H1 (cell line): Measurements from ENCODE around the gene TMEM272. TPM values are rescaled to one million over a fixed set of nuclear protein-coding genes. Genes with fewer than 3 reads are reported as not detected.
A peak's percentile ranks its signal among the peaks of the same experiment; 100 is the strongest.

Experiments
- CTCF ChIA-PET: fragments of 300-600 bp; sonication (Branson Sonifier 250); formaldehyde crosslinking; loops from one replicate; lab custom pipeline; 2021; ENCODE audit not compliant: partially characterized antibody; lab: Charles Lee
- POLR2A ChIA-PET: fragments of 300-600 bp; sonication (Branson Sonifier 250); formaldehyde crosslinking; loops from one replicate; lab custom pipeline; 2021; ENCODE audit warnings: inconsistent platforms; ENCODE audit not compliant: partially characterized antibody; lab: Charles Lee
- DNase-seq, 2 experiments: peaks; one replicate each; pipeline versions ENCODE4 v3.0.0 to v3.0.0-alpha.2; 2010 to 2022; ENCODE audit warnings: low spot score in 2 of 2, low read depth in 1 of 2, mixed read lengths in 1 of 2
- FAIRE-seq: peaks from 2 replicates; lab custom pipeline; 2011; peaks lifted over from hg19 to GRCh38; lab: Jason Lieb, UNC
- H2AFZ ChIP-seq: 2 replicates; pipeline ENCODE4 v1.8.1; 2012; ENCODE audit warnings: low read length, inconsistent platforms
- H2AK5ac ChIP-seq: 2 replicates; pipeline ENCODE4 v1.6.1; 2013; ENCODE audit warnings: low read depth, low read length
- H2BK120ac ChIP-seq: replicated peaks from 2 replicates; pipeline ENCODE3; 2013; ENCODE audit warnings: low read depth, low read length, inconsistent platforms
- H2BK12ac ChIP-seq: 2 replicates; pipeline ENCODE4 v1.6.1; 2013; ENCODE audit warnings: low read depth, low read length
- H2BK15ac ChIP-seq: 2 replicates; pipeline ENCODE4 v1.6.1; 2013; ENCODE audit warnings: low read length
- H2BK20ac ChIP-seq: 2 replicates; pipeline ENCODE4 v1.6.1; 2013; ENCODE audit warnings: low read length
- H2BK5ac ChIP-seq: 2 replicates; pipeline ENCODE4 v1.6.1; 2013; ENCODE audit warnings: low read depth, low read length
- H3K14ac ChIP-seq: 2 replicates; pipeline ENCODE4 v1.6.1; 2013; ENCODE audit warnings: inconsistent platforms; ENCODE audit not compliant: insufficient read length
- H3K18ac ChIP-seq: 2 replicates; pipeline ENCODE4 v1.6.1; 2013; ENCODE audit warnings: low read length; ENCODE audit errors: extremely low read depth
- H3K23ac ChIP-seq: 2 replicates; pipeline ENCODE4 v1.6.1; 2013; ENCODE audit warnings: inconsistent platforms; ENCODE audit not compliant: insufficient read length
- H3K23me2 ChIP-seq: 2 replicates; pipeline ENCODE4 v1.6.1; 2013; ENCODE audit warnings: low read depth, low read length
- H3K27ac ChIP-seq: 2 replicates; pipeline ENCODE4 v1.6.1; 2011; ENCODE audit warnings: low read depth, low read length, inconsistent platforms
- H3K27me3 ChIP-seq, 4 experiments: replicated peaks in 1 of 4; 1 replicate in 1 of 4; 2 replicates in 3 of 4; pipeline versions ENCODE4 v1.6.1 to v1.8.1; 2011 to 2013; ENCODE audit warnings: low read length in 3 of 4, mild to moderate bottlenecking in 3 of 4, inconsistent platforms in 2 of 4, mixed read lengths in 2 of 4, moderate library complexity in 1 of 4; ENCODE audit not compliant: control insufficient read depth in 3 of 4, insufficient read depth in 3 of 4; ENCODE audit errors: extremely low read depth in 1 of 4
- H3K36me3 ChIP-seq, 4 experiments: 2 replicates each; pipeline versions ENCODE4 v1.6.1 to v1.8.1; 2011 to 2013; ENCODE audit warnings: mild to moderate bottlenecking in 4 of 4, low read length in 3 of 4, moderate library complexity in 2 of 4, control low read depth in 1 of 4, inconsistent platforms in 1 of 4; ENCODE audit not compliant: insufficient read depth in 4 of 4, control insufficient read depth in 2 of 4
- H3K4ac ChIP-seq: replicated peaks from 2 replicates; pipeline ENCODE3; 2013; ENCODE audit warnings: low read length, low read depth, mixed read lengths, inconsistent platforms; ENCODE audit not compliant: insufficient read length
- H3K4me1 ChIP-seq, 4 experiments: replicated peaks in 1 of 4; 1 replicate in 1 of 4; 2 replicates in 3 of 4; pipeline versions ENCODE4 v1.6.1 to v1.8.1; 2011 to 2013; ENCODE audit warnings: low read length in 3 of 4, inconsistent platforms in 2 of 4, mixed read lengths in 1 of 4; ENCODE audit not compliant: insufficient read depth in 4 of 4, control insufficient read depth in 3 of 4
- H3K4me2 ChIP-seq, 2 experiments: 2 replicates each; pipeline versions ENCODE4 v1.6.1 to v1.8.1; 2011 to 2013; ENCODE audit warnings: low read depth in 2 of 2, low read length in 2 of 2, control low read depth in 1 of 2, inconsistent platforms in 1 of 2, mild to moderate bottlenecking in 1 of 2; ENCODE audit not compliant: insufficient read depth in 1 of 2
- H3K4me3 ChIP-seq, 4 experiments: fragments of 200-600, 300-600 bp in 1 of 4; sonication (generic), shearing (Covaris generic), sonication (Bioruptor Twin) in 1 of 4; 2 replicates each; pipeline versions ENCODE4 v1.5.1 to v1.8.1; 2011 to 2016; ENCODE audit warnings: low read length in 4 of 4, low read depth in 3 of 4, control low read depth in 2 of 4, inconsistent platforms in 2 of 4, mild to moderate bottlenecking in 2 of 4, mixed read lengths in 1 of 4, moderate library complexity in 1 of 4; ENCODE audit not compliant: insufficient read depth in 2 of 4; ENCODE audit errors: extremely low read depth in 1 of 4
- H3K56ac ChIP-seq: replicated peaks from 2 replicates; pipeline ENCODE3; 2013; ENCODE audit warnings: low read depth, mild to moderate bottlenecking, mixed read lengths, low read length, inconsistent platforms; ENCODE audit not compliant: insufficient read length
- H3K79me1 ChIP-seq: 2 replicates; pipeline ENCODE4 v1.6.1; 2013; ENCODE audit warnings: low read depth, low read length, control low read depth
- H3K79me2 ChIP-seq, 2 experiments: 2 replicates each; pipeline versions ENCODE4 v1.6.1 to v1.8.1; 2012 to 2013; ENCODE audit warnings: low read length in 2 of 2, mild to moderate bottlenecking in 2 of 2, inconsistent platforms in 1 of 2; ENCODE audit not compliant: insufficient read depth in 2 of 2, control insufficient read depth in 1 of 2
- H3K9ac ChIP-seq, 4 experiments: replicated peaks in 1 of 4; 1 replicate in 1 of 4; 2 replicates in 3 of 4; pipeline versions ENCODE4 v1.6.1 to v1.8.1; 2011 to 2013; ENCODE audit warnings: low read depth in 3 of 4, low read length in 3 of 4, control low read depth in 2 of 4, mild to moderate bottlenecking in 2 of 4, moderate library complexity in 2 of 4, inconsistent platforms in 1 of 4; ENCODE audit errors: extremely low read depth in 1 of 4
- H3K9me3 ChIP-seq, 2 experiments: 2 replicates each; pipeline versions ENCODE4 v1.6.1 to v1.8.1; 2012 to 2013; ENCODE audit warnings: mild to moderate bottlenecking in 2 of 2, moderate library complexity in 2 of 2, control low read depth in 1 of 2, inconsistent platforms in 1 of 2, low read depth in 1 of 2, low read length in 1 of 2, mixed read lengths in 1 of 2; ENCODE audit not compliant: insufficient read depth in 2 of 2
- H4K20me1 ChIP-seq, 2 experiments: replicated peaks in 1 of 2; 2 replicates each; pipeline versions ENCODE3 to v1.8.1; 2011 to 2013; ENCODE audit warnings: inconsistent platforms in 2 of 2, low read length in 2 of 2, mild to moderate bottlenecking in 1 of 2; ENCODE audit not compliant: insufficient read depth in 2 of 2, control insufficient read depth in 1 of 2
- H4K5ac ChIP-seq: 2 replicates; pipeline ENCODE4 v1.6.1; 2013; ENCODE audit warnings: low read length, low read depth, mixed read lengths, inconsistent platforms; ENCODE audit not compliant: insufficient read length
- H4K8ac ChIP-seq: 2 replicates; pipeline ENCODE4 v1.8.0; 2013; ENCODE audit warnings: mild to moderate bottlenecking, moderate library complexity, low read length, inconsistent platforms; ENCODE audit not compliant: insufficient read depth; ENCODE audit errors: extremely low read depth
- H4K91ac ChIP-seq: replicated peaks from 2 replicates; pipeline ENCODE3; 2013; ENCODE audit warnings: low read length, mixed read lengths, inconsistent platforms; ENCODE audit not compliant: insufficient read length
- BCL11A ChIP-seq, 2 experiments: IDR thresholded peaks; one replicate each; pipeline ENCODE4 v1.6.1; 2011; ENCODE audit warnings: low read depth in 2 of 2, low read length in 2 of 2, mild to moderate bottlenecking in 2 of 2
- CBX8 ChIP-seq: fragments of 300-800, 300-1000 bp; sonication (generic); IDR thresholded peaks from 2 replicates; pipeline ENCODE4 v1.7.1; 2016; ENCODE audit warnings: low read depth, low read length, borderline replicate concordance
- FOSL1 ChIP-seq: IDR thresholded peaks from 2 replicates; pipeline ENCODE4 v1.6.1; 2011; ENCODE audit warnings: mild to moderate bottlenecking, low read depth, low read length, moderate library complexity; ENCODE audit not compliant: insufficient read depth
- SAP30 ChIP-seq: fragments of 300-600 bp; sonication (generic); IDR thresholded peaks from 2 replicates; pipeline ENCODE4 v1.7.1; 2012; ENCODE audit warnings: low read length, moderate library complexity, mild to moderate bottlenecking, inconsistent platforms; ENCODE audit not compliant: insufficient read depth, insufficient replicate concordance
- SP2 ChIP-seq: IDR thresholded peaks from 2 replicates; pipeline ENCODE4 v1.6.1; 2012; ENCODE audit warnings: mild to moderate bottlenecking, low read length, inconsistent platforms
- WGBS, 2 experiments: shearing (Covaris generic) in 1 of 2; methylation state at CpG; one replicate each; pipeline versions ENCODE4 v1.1.6 to v1.1.7; 2013 to 2015; ENCODE audit warnings: low lambda C conversion rate in 2 of 2, mixed read lengths in 2 of 2, inconsistent platforms in 1 of 2, low coverage in 1 of 2, missing lambda C conversion rate in 1 of 2; ENCODE audit not compliant: insufficient replicate concordance in 2 of 2, insufficient coverage in 1 of 2, insufficient read length in 1 of 2; ENCODE audit errors: extremely low coverage in 1 of 2, missing lambda C conversion rate in 1 of 2; 5-methylcytosine and 5-hydroxymethylcytosine counted together
- polyA plus RNA-seq, 7 experiments: library from polyadenylated mRNA; depleted of rRNA in 3 of 7; stranded (reverse) in 5 of 7; unstranded in 2 of 7; fragments of >200 nt in 5 of 7; fragments of 200-250 nt in 2 of 7; gene quantifications; 1 replicate in 5 of 7; 2 replicates in 1 of 7; 4 replicates in 1 of 7; pipeline versions ENCODE4 v1.2.1 to v1.2.3, GENCODE V29; 2011 to 2013; ENCODE audit warnings: missing spikeins in 2 of 7, mixed read lengths in 2 of 7
- total RNA-seq: library from RNA; stranded (reverse); fragmentation: NEBNext Ultra II Directional; extraction: Animal tissue kit (Norgen Biotek cat#: 25700); gene quantifications from 2 replicates; pipeline ENCODE4 v1.2.1, GENCODE V29; 2021

TMEM272 gene
- total and polyA plus RNA-seq, 2 of the 8 experiments (the other 6 are each of a cell fraction or from before 2014, with no cell fraction given), result 0.05 TPM; not detected in 1

DNA sequence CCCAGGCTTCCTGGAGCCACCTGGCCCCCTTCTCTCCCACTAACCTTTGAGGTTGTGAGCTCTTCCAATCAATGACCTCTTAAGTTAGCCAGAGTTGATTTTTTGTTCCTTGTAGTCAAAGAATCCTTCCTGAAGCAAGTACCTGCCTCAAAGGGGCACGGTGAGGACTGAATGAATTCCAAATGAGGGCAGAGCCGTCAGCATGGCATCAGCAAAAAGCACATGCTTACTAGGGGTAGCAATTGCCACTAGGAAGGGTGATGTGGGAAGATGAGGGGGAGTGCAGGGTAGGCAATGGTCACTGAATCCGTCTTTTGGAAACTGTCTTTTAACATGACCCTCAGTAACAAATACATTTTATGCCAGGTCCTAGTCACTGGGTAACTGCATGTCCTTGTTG is 25.4 kb downstream of the TMEM272 start:
- H2BK20ac ChIP-seq, result peak overlapping the region; percentile 55; the same call in 1 of the 2 replicates
- DNase-seq (no peak), FAIRE-seq (no peak)
- H3K4ac ChIP-seq, result no peak overlapping the region
- no peaks in the 10 kb centered on the region for H3K79me2 ChIP-seq
- no peak overlapping the region for H4K91ac ChIP-seq
- ChIA-PET CTCF (interaction anchor here (1.1 to 11.2 kb wide), 8 partner anchors 7 to 308 kb away, joined by 4 to 98 read pairs (median 6); partner anchors contain the start of gene NEK5), POLR2A (no interaction called here)
- peaks cover 0 to 16% (median 7%) of the 10 kb centered on the region in 4 experiments; a peak in 5 of 7 replicates for H3K4me1 ChIP-seq
- H3K23ac ChIP-seq, result no peak overlapping the region
- H3K14ac ChIP-seq, result no peak overlapping the region
- no peak overlapping the region; the same call in 1 of the 2 replicates for H2BK12ac ChIP-seq
- no peaks in the 10 kb centered on the region for H3K79me1 ChIP-seq
- H3K23me2 ChIP-seq, result no peaks in the 10 kb centered on the region
- H3K27ac ChIP-seq, result no peak overlapping the region
- no peak overlapping the region for H4K8ac ChIP-seq
- no peak overlapping the region for H2AFZ ChIP-seq
- no peak overlapping the region for H2BK120ac ChIP-seq
- H2BK15ac ChIP-seq, result peak overlapping the region; percentile 55; the same call in 1 of the 2 replicates
- H3K18ac ChIP-seq, result no peak overlapping the region
- H3K9ac ChIP-seq, result no peak overlapping the region
- TF ChIP-seq SP2 (no peak), BCL11A (IDR thresholded peaks at IDR 0.05; ENCODE audit: low read depth in 2 of 2, low read length in 2 of 2) (no peak), CBX8 (no peak), FOSL1 (no peak), SAP30 (no peak)
- WGBS, 2 experiments, result 88% methylated on average over 3 of the region's 3 CpGs; no CpG with 5 or more reads in 1 of the 2 experiments
- H3K4me2 ChIP-seq, result no peak overlapping the region
- no peak overlapping the region for H3K56ac ChIP-seq
- H3K36me3 ChIP-seq, result no peaks in the 10 kb centered on the region
- H4K20me1 ChIP-seq, result no peaks in the 10 kb centered on the region
- no peaks in the 10 kb centered on the region for H3K9me3 ChIP-seq
- H2AK5ac ChIP-seq, result peak overlapping the region; percentile 71; the same call in 1 of the 2 replicates
- peaks cover 0 to 3% (median 1%) of the 10 kb centered on the region in 4 experiments; a peak in 2 of 7 replicates for H3K27me3 ChIP-seq
- no peak overlapping the region for H2BK5ac ChIP-seq
- no peak overlapping the region for H4K5ac ChIP-seq
- no peak overlapping the region for H3K4me3 ChIP-seq
